ENCODE results near the gene MPRIP.

DNA sequence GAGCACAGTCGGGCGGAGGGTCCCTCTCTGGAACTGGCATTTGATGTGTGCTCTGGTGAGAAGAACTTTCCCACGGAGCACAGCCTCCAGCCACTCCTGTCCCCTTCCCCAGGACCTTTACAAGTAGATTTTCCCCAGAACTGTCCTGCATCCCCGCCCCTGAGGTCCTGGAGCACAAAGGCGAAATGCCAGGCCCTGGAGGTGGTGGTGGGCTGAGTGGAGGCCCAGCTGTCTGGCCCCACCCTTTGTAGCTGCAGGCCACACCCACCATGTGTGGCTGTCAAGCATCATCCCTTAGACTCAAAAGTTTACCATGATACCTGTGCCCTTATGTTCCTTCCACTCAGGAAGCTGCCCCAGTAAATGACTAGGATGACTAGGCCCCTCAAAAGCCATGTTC is 126.1 kb downstream of the MPRIP start:
- TF ChIP-seq, protein P1, sequence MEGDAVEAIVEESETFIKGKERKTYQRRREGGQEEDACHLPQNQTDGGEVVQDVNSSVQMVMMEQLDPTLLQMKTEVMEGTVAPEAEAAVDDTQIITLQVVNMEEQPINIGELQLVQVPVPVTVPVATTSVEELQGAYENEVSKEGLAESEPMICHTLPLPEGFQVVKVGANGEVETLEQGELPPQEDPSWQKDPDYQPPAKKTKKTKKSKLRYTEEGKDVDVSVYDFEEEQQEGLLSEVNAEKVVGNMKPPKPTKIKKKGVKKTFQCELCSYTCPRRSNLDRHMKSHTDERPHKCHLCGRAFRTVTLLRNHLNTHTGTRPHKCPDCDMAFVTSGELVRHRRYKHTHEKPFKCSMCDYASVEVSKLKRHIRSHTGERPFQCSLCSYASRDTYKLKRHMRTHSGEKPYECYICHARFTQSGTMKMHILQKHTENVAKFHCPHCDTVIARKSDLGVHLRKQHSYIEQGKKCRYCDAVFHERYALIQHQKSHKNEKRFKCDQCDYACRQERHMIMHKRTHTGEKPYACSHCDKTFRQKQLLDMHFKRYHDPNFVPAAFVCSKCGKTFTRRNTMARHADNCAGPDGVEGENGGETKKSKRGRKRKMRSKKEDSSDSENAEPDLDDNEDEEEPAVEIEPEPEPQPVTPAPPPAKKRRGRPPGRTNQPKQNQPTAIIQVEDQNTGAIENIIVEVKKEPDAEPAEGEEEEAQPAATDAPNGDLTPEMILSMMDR (IDR thresholded peaks at IDR 0.05): no peak
- no peak for TF ChIP-seq POLR2A (IDR thresholded peaks at IDR 0.05)
